ENCODE data around the gene ZC3H15.

The ZC3H15 gene

DNA sequence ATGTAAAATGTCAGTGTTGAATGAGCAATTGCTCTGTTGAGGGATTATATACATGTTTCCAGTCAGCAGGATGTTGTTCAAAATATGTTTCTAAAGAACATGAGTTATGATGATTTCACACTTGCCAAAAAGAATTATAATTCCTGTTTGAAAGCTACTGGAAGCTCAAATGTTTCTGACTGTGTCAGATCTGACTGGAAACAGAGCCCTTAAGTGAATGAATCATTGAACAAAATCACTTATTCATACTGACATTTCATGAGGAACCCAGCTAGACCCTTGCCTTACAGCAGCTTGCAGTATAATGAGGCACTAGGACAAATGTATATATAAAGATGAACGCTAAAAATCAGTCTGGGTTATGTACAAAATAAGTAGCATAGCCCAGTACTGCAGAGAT lies 68.4 kb downstream of the ZC3H15 start:
- TF ChIP-seq, protein P1, sequence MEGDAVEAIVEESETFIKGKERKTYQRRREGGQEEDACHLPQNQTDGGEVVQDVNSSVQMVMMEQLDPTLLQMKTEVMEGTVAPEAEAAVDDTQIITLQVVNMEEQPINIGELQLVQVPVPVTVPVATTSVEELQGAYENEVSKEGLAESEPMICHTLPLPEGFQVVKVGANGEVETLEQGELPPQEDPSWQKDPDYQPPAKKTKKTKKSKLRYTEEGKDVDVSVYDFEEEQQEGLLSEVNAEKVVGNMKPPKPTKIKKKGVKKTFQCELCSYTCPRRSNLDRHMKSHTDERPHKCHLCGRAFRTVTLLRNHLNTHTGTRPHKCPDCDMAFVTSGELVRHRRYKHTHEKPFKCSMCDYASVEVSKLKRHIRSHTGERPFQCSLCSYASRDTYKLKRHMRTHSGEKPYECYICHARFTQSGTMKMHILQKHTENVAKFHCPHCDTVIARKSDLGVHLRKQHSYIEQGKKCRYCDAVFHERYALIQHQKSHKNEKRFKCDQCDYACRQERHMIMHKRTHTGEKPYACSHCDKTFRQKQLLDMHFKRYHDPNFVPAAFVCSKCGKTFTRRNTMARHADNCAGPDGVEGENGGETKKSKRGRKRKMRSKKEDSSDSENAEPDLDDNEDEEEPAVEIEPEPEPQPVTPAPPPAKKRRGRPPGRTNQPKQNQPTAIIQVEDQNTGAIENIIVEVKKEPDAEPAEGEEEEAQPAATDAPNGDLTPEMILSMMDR (IDR thresholded peaks at IDR 0.05; ENCODE audit: low read depth, low read length): no peak
- no peak overlapping the region for H3K4me3 ChIP-seq (replicated peaks in 1 of 2; ENCODE audit: low read depth in 2 of 2, low read length in 2 of 2)
- DNase-seq (ENCODE audit: low read depth in 2 of 2): peak in 1 of 2 donors; percentile 64

DNA sequence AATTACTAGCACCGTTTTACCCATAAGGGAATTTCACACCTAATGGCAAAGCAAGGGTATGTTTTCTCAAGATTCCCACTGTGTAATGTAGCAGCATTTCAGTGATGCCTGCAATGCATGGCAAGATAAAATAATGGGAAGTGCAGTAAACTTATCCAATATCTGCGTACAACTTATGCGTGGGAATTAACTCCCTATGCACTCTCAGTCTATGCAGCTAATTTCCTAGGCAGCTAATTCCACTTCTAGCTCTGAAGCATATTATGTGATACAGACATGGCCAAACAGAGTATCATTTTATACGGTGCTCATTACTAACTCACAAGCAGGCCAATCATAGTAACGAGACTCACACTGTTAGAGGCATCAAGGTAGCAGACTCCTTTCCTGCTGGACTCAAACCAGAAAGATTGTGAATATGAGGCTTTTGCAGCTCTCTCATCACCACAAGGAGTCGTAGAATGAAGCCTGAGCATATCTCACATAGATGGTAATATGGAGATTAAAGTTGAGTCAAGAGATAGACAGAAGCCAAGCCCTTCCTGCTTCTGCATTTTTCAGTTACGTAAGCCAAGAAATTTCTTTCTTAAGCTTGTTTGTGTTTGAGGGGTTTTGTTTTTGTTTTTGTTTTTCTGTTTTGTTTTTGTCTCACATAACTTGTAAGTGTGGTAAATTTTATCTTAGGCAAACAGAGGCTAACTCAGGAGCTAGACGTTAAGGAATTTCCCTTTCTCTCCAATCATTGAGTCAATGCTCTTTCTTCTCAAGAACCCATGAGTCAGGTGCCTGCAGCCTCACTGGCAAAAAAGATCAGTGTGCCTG lies 69.0 kb downstream of the ZC3H15 start:
- TF ChIP-seq, protein P1 (IDR thresholded peaks at IDR 0.05; ENCODE audit: low read depth, low read length): peak; percentile 46
- no peak overlapping the region for H3K4me3 ChIP-seq (replicated peaks in 1 of 2; ENCODE audit: low read depth in 2 of 2, low read length in 2 of 2)
- peak; percentile 21 to 80 for DNase-seq (ENCODE audit: low read depth in 2 of 2)

DNA sequence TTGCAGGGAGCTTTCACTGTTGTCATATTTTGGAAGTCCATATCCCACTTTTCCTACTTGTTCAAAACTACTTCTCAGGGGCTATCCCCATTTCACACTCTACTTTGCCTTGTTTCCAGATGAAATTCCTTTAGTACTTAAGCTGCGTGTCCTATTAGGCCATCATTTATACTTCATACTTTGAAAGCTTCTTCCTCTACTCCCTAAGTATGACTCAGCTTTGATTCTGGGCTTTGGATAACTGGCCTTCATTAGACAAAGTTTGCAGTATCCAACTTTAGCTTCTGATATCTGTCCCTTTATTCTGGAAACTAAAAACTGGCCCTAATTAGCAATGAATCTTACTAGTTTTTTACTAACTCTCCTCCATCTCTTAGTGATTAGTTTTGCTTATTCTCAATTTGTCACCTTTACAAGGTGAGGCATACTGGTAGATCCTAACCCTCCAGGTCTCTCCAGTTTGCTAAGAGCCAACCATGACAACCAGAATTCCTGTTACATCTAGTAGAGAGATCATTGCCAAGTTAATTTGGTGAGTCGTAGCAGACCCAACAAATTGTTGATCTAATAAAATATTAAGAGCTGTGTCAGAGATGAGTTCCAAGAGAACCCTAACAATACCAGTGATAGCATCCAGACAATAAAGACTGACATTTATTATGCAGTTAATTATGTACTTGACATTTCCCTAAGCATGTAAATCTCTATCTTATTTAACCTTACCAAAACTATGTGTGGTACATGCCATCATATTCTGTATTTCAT lies 72.6 kb downstream of the ZC3H15 start:
- DNase-seq (ENCODE audit: low read depth in 2 of 2): peak; percentile 33 to 38
- TF ChIP-seq, protein P1 (IDR thresholded peaks at IDR 0.05; ENCODE audit: low read depth, low read length): no peak
- no peak overlapping the region for H3K4me3 ChIP-seq (replicated peaks in 1 of 2; ENCODE audit: low read depth in 2 of 2, low read length in 2 of 2)

Measured in cardiac fibroblast (primary cell).